Hepatocyte (in vitro differentiated cells): ENCODE data around the gene GHRL. TPM values are rescaled to one million over a fixed set of nuclear protein-coding genes. Genes with fewer than 3 reads are reported as not detected.
A peak's percentile ranks its signal among the peaks of the same experiment; 100 is the strongest.

Experiments
- DNase-seq: peaks from one replicate; pipeline ENCODE4 v3.0.0-alpha.2; 2016; ENCODE audit warnings: low spot score
- H2AFZ ChIP-seq: fragments of 200-600 bp; sonication (generic); 2 replicates; pipeline ENCODE4 v1.6.0; 2016; ENCODE audit warnings: antibody characterized with exemption, mild to moderate bottlenecking
- H3K27ac ChIP-seq: fragments of 200-600 bp; sonication (generic); 2 replicates; pipeline ENCODE4 v1.5.1; 2016; ENCODE audit warnings: mild to moderate bottlenecking
- H3K27me3 ChIP-seq: fragments of 200-600 bp; sonication (generic); 2 replicates; pipeline ENCODE4 v1.6.1; 2016
- H3K36me3 ChIP-seq: fragments of 200-600 bp; sonication (generic); replicated peaks from 2 replicates; pipeline ENCODE4 v1.5.1; 2016; ENCODE audit warnings: low read depth; ENCODE audit not compliant: insufficient read depth
- H3K4me1 ChIP-seq: fragments of 200-600 bp; sonication (generic); 2 replicates; pipeline ENCODE4 v1.5.1; 2016; ENCODE audit warnings: mild to moderate bottlenecking, moderate library complexity; ENCODE audit not compliant: insufficient read depth
- H3K4me2 ChIP-seq: fragments of 200-600 bp; sonication (generic); 2 replicates; pipeline ENCODE4 v1.6.0; 2016
- H3K4me3 ChIP-seq: fragments of 200-600 bp; sonication (generic); 2 replicates; pipeline ENCODE4 v1.5.1; 2016; ENCODE audit warnings: mild to moderate bottlenecking
- H3K79me2 ChIP-seq: fragments of 200-600 bp; sonication (generic); 2 replicates; pipeline ENCODE4 v1.6.0; 2017; ENCODE audit warnings: mild to moderate bottlenecking
- H3K9me2 ChIP-seq: fragments of 200-600 bp; sonication (generic); replicated peaks from 2 replicates; pipeline ENCODE4 v1.6.0; 2017; ENCODE audit warnings: mild to moderate bottlenecking; ENCODE audit not compliant: insufficient read depth
- H3K9me3 ChIP-seq: fragments of 200-600 bp; sonication (generic); 2 replicates; pipeline ENCODE4 v1.5.1; 2016; ENCODE audit warnings: low read depth, mild to moderate bottlenecking
- H4K20me1 ChIP-seq: fragments of 200-600 bp; sonication (generic); 2 replicates; pipeline ENCODE4 v1.6.0; 2016; ENCODE audit warnings: mild to moderate bottlenecking; ENCODE audit not compliant: insufficient read depth, poor library complexity, severe bottlenecking
- EZH2 ChIP-seq: fragments of 200-600 bp; sonication (generic); IDR thresholded peaks from 2 replicates; pipeline ENCODE4 v1.6.1; 2016; ENCODE audit warnings: antibody characterized with exemption, mild to moderate bottlenecking, borderline replicate concordance
- EZH2phosphoT487 ChIP-seq: fragments of 200-600 bp; sonication (generic); IDR thresholded peaks from one replicate; pipeline ENCODE4 v1.6.1; 2018; ENCODE audit warnings: antibody characterized with exemption, mild to moderate bottlenecking, low read depth, moderate library complexity; ENCODE audit not compliant: unreplicated experiment, severe bottlenecking
- WGBS: methylation state at CpG from one replicate; pipeline ENCODE4 v1.1.6; 2016; ENCODE audit warnings: low lambda C conversion rate; ENCODE audit errors: missing lambda C conversion rate; 5-methylcytosine and 5-hydroxymethylcytosine counted together
- polyA plus RNA-seq: library from polyadenylated mRNA; unstranded; fragments of >200 nt; fragmentation: Nextera tagmentation; extraction: Ambion mirVana; gene quantifications from 2 replicates; pipeline ENCODE4 v1.2.1, GENCODE V29; 2016
- total RNA-seq: library from RNA; depleted of rRNA; stranded (reverse); fragments of >200 nt; gene quantifications from 2 replicates; pipeline ENCODE4 v1.2.3, GENCODE V29; 2014
- TF ChIP-seq, protein P1 (sequence below): fragments of 200-600 bp; sonication (generic); IDR thresholded peaks from 2 replicates; pipeline ENCODE4 v1.5.1; 2016; ENCODE audit warnings: antibody characterized with exemption, mild to moderate bottlenecking; ENCODE audit not compliant: poor library complexity

Gene GHRL
- total and polyA plus RNA-seq, 2 experiments from 2014 or later: 11.3 to 12.4 TPM

- no peak for TF ChIP-seq EZH2
- TF ChIP-seq, protein P1, sequence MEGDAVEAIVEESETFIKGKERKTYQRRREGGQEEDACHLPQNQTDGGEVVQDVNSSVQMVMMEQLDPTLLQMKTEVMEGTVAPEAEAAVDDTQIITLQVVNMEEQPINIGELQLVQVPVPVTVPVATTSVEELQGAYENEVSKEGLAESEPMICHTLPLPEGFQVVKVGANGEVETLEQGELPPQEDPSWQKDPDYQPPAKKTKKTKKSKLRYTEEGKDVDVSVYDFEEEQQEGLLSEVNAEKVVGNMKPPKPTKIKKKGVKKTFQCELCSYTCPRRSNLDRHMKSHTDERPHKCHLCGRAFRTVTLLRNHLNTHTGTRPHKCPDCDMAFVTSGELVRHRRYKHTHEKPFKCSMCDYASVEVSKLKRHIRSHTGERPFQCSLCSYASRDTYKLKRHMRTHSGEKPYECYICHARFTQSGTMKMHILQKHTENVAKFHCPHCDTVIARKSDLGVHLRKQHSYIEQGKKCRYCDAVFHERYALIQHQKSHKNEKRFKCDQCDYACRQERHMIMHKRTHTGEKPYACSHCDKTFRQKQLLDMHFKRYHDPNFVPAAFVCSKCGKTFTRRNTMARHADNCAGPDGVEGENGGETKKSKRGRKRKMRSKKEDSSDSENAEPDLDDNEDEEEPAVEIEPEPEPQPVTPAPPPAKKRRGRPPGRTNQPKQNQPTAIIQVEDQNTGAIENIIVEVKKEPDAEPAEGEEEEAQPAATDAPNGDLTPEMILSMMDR: no peak
- TF ChIP-seq EZH2phosphoT487: no peak
- peak within 1 kb of the TSS; percentile 98 for H3K4me2 ChIP-seq
- WGBS: under 1% methylated on average over 71 of the region's 80 CpGs
- no peaks in the 10 kb centered on the region for H3K9me2 ChIP-seq
- H3K36me3 ChIP-seq: no peaks in the 10 kb centered on the region
- peaks cover 13% of the 10 kb centered on the region for H4K20me1 ChIP-seq
- H3K79me2 ChIP-seq: peaks cover 41% of the 10 kb centered on the region
- H3K27ac ChIP-seq: peak within 1 kb of the TSS; percentile 82
- peak; percentile 96 for DNase-seq
- no peaks in the 10 kb centered on the region for H3K9me3 ChIP-seq
- peak within 1 kb of the TSS; percentile 71 for H3K4me3 ChIP-seq
- no peaks in the 10 kb centered on the region for H3K27me3 ChIP-seq
- peaks cover 9% of the 10 kb centered on the region for H3K4me1 ChIP-seq
- peak within 1 kb of the TSS; percentile 86 for H2AFZ ChIP-seq
Observed at GRCh38 chr3:10248184-10248983, 44.4 kb downstream of the GHRL start, which contains the start of gene TATDN2. Gene TATDN2 (plus strand): TSS chr3:10248459. CDS start chr3:10249201, 742 bp downstream.

- H2AFZ ChIP-seq: peak overlapping the region; percentile 8
Observed at GRCh38 chr3:10247679-10248183, 45.0 kb downstream of the GHRL start.

GRCh38 chr3:10245081-10245712 is 47.5 kb downstream of the GHRL start:
- TF ChIP-seq EZH2phosphoT487 (no peak), EZH2 (no peak)
- TF ChIP-seq, protein P1: no peak
- DNase-seq: no peak
- Histone ChIP-seq H3K36me3 (no peaks in the 10 kb centered on the region), H3K4me1 (peaks cover 1% of the 10 kb centered on the region), H4K20me1 (peaks cover 3% of the 10 kb centered on the region), H3K9me2 (no peaks in the 10 kb centered on the region), H3K9me3 (no peaks in the 10 kb centered on the region), H3K4me3 (no peak overlapping the region), H3K27ac (no peak overlapping the region), H3K27me3 (no peaks in the 10 kb centered on the region), H2AFZ (no peak overlapping the region), H3K4me2 (no peak overlapping the region), H3K79me2 (peaks cover 10% of the 10 kb centered on the region)
- WGBS: 81% methylated on average over 6 of the region's 6 CpGs

More at GRCh38 chr3:10247679-10248183, 45.0 kb downstream of the GHRL start:
- H3K4me2 ChIP-seq: peak overlapping the region; percentile 98
- H3K9me2 ChIP-seq: no peaks in the 10 kb centered on the region
- no peak overlapping the region for H3K4me3 ChIP-seq
- peaks cover 35% of the 10 kb centered on the region for H3K79me2 ChIP-seq
- H4K20me1 ChIP-seq: peaks cover 13% of the 10 kb centered on the region
- DNase-seq: no peak
- no peaks in the 10 kb centered on the region for H3K9me3 ChIP-seq
- no peaks in the 10 kb centered on the region for H3K36me3 ChIP-seq
- H3K27ac ChIP-seq: peak overlapping the region; percentile 1
- TF ChIP-seq EZH2phosphoT487 (no peak), EZH2 (no peak)
- TF ChIP-seq, protein P1: no peak
- H3K4me1 ChIP-seq: peaks cover 9% of the 10 kb centered on the region
- no peaks in the 10 kb centered on the region for H3K27me3 ChIP-seq
- WGBS: 62% methylated on average over 14 of the region's 14 CpGs
